ENCODE measurements around the gene LCE1C.

LCE1C gene, protein sequence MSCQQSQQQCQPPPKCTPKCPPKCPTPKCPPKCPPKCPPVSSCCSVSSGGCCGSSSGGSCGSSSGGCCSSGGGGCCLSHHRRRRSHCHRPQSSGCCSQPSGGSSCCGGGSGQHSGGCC

DNA sequence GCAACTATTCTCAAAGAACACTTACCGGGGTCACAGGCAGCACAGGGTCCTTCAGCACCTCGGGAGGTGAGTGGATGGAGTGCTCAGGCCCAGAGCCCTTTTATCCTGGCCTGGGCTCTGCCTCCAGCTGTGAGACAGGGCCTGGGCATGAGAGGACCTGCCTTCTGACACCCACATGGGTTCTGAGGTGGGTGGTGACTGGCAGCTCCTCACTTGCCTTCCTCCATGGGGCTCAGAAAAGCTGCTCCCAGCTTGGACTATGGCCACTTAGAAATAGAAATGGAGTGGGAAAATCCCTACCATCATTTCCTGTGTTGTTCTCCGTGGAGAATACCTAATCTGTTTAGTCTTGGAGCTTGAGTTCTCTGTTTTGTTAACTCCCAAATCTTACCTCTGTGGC, at the start of gene LCE1C:
Gene LCE1C (minus strand): TSS at position 76 of the 400 bp plus-strand sequence. CDS start 1,173 bp downstream, outside the sequence.
- H3K4me3 ChIP-seq (ENCODE audit: low read depth, low read length) = no peak within 1 kb of the TSS
- TF ChIP-seq, protein P1, sequence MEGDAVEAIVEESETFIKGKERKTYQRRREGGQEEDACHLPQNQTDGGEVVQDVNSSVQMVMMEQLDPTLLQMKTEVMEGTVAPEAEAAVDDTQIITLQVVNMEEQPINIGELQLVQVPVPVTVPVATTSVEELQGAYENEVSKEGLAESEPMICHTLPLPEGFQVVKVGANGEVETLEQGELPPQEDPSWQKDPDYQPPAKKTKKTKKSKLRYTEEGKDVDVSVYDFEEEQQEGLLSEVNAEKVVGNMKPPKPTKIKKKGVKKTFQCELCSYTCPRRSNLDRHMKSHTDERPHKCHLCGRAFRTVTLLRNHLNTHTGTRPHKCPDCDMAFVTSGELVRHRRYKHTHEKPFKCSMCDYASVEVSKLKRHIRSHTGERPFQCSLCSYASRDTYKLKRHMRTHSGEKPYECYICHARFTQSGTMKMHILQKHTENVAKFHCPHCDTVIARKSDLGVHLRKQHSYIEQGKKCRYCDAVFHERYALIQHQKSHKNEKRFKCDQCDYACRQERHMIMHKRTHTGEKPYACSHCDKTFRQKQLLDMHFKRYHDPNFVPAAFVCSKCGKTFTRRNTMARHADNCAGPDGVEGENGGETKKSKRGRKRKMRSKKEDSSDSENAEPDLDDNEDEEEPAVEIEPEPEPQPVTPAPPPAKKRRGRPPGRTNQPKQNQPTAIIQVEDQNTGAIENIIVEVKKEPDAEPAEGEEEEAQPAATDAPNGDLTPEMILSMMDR (IDR thresholded peaks at IDR 0.05; ENCODE audit: insufficient read depth, low read depth, low read length, missing control alignments) = no peak
- no peak for DNase-seq (ENCODE audit: low read depth)

DNA sequence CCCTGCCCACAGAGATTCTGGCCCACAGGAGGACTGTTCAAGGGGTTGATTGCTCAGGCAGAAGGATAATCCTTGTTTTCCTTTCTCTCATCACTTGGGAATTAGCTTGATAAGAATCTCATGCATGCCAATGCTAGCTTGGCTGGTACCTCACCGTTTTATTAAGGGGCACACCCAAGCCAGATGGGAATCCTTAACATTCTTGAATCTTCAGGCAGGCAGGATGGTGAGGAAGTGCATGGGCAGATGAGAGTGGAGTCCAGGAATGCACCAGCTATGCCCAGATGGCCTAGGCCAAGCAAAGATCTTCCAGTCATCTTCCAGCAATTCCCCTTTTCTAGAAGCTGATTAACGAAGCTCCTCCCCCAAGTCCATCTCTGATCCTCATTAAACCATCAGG, 49.2 kb upstream of the LCE1C start:
- H3K4me3 ChIP-seq (ENCODE audit: low read depth, low read length) = no peak overlapping the region
- TF ChIP-seq, protein P1 (IDR thresholded peaks at IDR 0.05; ENCODE audit: insufficient read depth, low read depth, low read length, missing control alignments) = no peak
- DNase-seq (ENCODE audit: low read depth) = no peak

GRCh38 chr1:152842556-152842955, 36.1 kb upstream of the LCE1C start, which contains the start of gene LCE6A:
Gene LCE6A (plus strand): TSS chr1:152842856. CDS start chr1:152843521, 665 bp downstream.
- TF ChIP-seq, protein P1 (IDR thresholded peaks at IDR 0.05; ENCODE audit: insufficient read depth, low read depth, low read length, missing control alignments) = no peak
- DNase-seq (ENCODE audit: low read depth) = no peak
- H3K4me3 ChIP-seq (ENCODE audit: low read depth, low read length) = no peak within 1 kb of the TSS

DNA sequence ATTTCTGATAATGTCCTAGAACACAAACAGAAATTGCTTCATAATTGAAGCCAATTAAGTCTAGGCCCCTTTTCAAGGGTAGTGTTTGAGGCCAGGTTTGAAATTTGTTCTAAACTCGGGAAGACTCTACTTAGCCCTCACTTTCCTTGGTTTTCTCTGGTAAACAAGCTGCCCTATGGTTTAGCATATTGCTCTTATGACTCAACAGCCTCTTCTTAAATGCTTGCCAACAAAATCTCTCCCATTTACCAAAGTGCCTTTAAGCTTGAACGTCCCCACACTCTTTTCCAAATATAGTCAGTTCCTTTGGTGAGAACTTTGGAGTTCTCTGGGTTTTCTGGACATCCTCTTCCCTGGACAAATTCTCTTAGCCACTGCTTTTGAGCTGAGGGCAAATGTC, 30.4 kb upstream of the LCE1C start:
- H3K4me3 ChIP-seq (ENCODE audit: low read depth, low read length) = no peak overlapping the region
- no peak for DNase-seq (ENCODE audit: low read depth)
- TF ChIP-seq, protein P1 (IDR thresholded peaks at IDR 0.05; ENCODE audit: insufficient read depth, low read depth, low read length, missing control alignments) = no peak

DNA sequence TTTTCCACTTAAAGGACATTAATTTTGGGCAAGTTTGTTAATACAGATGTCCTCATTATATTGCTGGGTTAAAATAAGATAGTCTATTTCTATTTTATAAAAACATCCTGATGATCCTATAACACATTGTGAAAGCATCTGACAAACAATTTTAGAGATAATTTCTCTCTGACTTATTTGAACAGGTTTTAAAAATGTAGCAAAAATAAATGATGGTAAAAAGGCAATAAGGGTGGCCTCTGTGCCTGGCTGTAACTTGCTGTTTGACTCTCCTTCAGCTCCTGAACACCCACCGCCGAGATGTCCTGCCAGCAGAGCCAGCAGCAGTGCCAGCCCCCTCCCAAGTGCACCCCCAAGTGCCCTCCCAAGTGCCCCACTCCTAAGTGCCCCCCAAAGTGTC, 20.7 kb upstream of the LCE1C start, which contains the start of gene LCE1A:
Gene LCE1A (plus strand): TSS at position 301 of the 400 bp plus-strand sequence. CDS start 0 bp downstream, at position 301.
- TF ChIP-seq, protein P1 (IDR thresholded peaks at IDR 0.05; ENCODE audit: insufficient read depth, low read depth, low read length, missing control alignments) = no peak
- DNase-seq (ENCODE audit: low read depth) = no peak
- no peak within 1 kb of the TSS for H3K4me3 ChIP-seq (ENCODE audit: low read depth, low read length)

- no peak for DNase-seq (ENCODE audit: low read depth)
- TF ChIP-seq, protein P1 (IDR thresholded peaks at IDR 0.05; ENCODE audit: insufficient read depth, low read depth, low read length, missing control alignments) = no peak
- H3K4me3 ChIP-seq (ENCODE audit: low read depth, low read length) = no peak overlapping the region
Observed at GRCh38 chr1:152824964-152825363, 18.5 kb upstream of the LCE1C start.

DNA sequence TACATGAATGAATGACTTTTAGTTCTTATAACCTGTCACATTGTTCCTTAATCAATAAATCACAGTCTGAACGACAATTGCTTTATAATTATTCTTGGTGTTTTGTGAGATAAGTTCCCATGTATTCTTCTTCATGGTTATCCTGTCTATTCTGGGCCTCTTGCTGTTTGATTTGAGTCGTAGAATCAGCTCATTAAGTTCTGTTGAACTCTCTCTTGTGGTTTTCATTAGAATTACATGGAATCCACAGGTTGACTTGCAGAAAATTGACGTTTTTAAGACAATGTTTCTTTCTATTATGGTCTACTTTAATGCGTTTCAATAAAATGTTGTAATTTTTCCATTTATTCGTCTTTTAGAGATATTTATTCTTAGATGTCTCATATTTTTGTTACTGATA, 16.8 kb upstream of the LCE1C start:
- TF ChIP-seq, protein P1 (IDR thresholded peaks at IDR 0.05; ENCODE audit: insufficient read depth, low read depth, low read length, missing control alignments) = no peak
- H3K4me3 ChIP-seq (ENCODE audit: low read depth, low read length) = no peak overlapping the region
- no peak for DNase-seq (ENCODE audit: low read depth)

Measured in GM12865 (cell line).